GM18909 (cell line): ENCODE data around the gene CGB5.
"Not testable (repeated sequence)": the region's sequence is repeated elsewhere in the genome, so short reads cannot be mapped to it uniquely, and the experiment has no call there.

ENCODE experiments used
- ATAC-seq: cut with Tn5 transposase; IDR thresholded peaks from one replicate; pipeline ENCODE4 v1.9.1; 2021; ENCODE audit warnings: mild to moderate bottlenecking; ENCODE audit not compliant: unreplicated experiment, poor library complexity

CGB5 gene

DNA sequence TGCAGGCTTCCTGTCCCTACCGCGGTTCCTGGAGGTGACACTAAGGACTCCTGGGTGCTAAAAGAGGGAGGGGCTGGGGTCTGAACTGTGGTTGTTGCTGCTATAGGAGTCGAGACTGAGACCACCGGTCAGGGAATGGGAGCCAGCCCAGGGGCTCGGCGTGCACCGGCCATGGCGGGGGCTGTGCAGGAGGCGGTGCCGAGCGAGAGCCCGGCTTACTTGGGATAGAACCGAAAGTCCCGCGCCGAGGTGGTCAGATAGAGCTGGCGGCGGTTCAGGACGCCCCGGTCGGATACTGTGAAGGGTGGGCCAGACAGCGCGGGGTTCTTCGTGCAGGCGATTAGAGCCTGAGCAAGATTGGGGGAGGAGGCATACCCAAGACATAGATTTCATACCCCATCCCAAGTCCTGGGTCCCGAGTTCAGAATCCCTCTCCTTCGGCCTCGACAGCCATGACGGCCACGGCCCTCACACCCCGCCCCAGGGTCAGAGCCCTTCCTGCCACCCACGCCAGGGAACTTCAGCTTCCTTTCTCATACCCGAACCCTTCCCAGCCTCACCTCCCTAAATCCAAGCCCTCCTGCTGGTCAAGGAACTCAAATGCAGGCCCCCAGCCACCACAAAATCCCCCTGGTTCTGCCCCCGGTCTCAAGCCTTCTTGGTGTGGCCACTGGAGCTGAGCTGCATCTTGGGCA lies 13.4 kb downstream of the CGB5 start:
- ATAC-seq = not testable (repeated sequence)

DNA sequence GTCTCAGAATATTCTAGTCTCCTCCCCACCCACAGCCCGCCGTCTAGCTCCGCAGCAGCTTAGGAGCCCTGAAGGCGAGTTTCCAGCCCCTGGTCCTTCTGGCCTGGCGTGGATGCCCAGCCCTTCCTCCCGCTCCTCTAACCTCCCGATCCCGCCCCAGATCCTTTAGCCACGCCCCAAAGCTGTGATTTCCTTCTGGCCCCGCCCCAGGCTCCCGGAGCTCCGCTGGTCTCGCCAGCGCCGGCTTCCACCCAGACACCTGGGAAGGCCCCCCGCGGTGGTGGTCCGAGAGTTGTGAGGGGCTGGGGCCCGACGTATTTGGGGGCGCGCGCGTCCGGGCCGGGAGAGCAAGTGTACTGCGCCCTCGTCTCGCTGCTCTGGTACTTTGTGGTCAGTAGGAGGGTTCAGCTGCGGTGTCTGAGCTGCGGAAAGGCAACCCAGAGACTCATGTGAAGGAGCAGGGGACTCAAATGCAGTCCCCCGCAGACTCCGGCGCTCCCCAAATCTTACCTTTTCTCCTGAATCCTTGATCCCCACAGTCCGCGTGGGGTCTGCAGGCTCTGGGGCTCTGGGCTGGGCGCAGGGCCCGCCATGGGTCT lies 14.1 kb downstream of the CGB5 start, which contains the start of gene CGB7:
Gene CGB7 (minus strand): TSS at position 114 of the 599 bp plus-strand sequence. CDS start 2,374 bp downstream, outside the sequence.
- ATAC-seq = no peak

DNA sequence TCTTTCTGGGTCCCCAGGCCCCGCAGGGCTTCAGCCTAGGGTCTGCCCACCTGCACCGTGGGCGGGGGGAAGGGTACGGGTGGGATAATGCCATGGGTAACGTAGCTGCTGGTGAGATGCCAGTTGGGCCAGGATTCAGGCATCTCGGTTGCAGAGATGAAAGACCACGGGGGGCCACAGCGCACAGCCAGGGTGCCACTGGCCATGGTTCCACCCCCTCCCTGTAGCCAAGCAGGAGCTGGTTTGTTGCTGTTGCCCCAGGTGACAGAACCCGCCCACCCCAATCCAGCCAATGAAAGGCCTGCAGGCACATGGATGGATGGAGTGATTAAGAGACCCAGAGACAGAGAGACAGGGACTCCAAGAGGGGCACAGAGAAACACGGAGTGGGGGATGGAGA lies 14.9 kb downstream of the CGB5 start:
- ATAC-seq = no peak

DNA sequence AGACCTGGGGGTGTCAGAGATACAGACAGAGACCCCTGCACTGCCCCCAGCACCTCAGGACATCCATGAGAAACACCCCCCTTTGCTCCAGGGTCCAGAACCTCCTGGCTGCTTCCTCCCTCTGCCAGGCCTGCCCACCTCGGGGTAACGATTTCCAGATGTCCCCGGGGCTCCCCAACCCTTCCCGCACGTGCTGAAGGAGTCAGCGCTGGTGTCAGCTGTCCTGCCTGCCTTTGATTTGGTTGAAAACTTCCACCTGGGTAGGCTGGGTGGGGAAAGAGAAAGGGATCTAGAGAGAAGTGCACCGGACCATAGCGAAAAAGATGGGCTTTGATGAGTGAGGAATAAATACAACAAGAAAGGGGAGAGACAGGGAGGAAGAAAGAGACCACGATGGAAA lies 15.4 kb downstream of the CGB5 start:
- ATAC-seq = no peak

DNA sequence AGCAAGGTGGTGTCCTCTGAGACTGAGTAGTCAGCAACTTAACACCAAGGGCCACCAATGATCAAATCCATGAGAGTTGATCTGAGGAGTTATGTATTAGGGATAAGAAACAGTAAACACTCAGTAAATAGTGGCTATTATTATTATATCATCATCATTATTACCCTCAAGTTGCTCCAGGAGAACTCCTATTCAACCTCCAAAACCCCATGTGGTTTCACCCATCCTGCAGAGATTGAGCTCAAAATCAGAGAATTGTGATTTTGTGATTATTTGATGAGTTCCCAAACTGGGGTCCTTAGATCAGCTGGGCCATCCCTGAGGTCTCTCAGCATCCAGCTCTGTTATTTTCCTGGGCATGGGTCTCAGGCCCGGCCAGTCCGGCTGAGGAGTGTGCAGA lies 17.4 kb downstream of the CGB5 start:
- ATAC-seq = no peak

DNA sequence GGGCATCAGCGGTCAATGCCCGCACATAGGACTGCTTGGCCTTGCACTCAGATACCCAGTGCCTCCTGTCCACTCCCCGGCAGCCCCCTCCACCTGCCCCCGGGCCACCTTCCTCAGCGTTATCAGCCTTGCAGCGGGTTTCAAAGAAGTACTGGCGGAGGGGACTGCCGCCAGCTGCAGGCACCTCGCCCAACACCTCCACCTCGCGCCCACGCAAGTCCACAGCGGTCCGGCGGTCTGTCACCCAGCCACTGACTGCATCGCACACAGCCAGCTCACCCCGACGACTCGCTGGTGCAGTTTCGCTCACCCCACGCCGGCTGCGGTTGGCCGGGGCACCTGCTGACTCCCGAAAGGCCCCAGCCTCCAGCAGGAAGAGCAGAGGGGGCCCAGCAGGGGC lies 17.8 kb downstream of the CGB5 start:
- no peak for ATAC-seq

DNA sequence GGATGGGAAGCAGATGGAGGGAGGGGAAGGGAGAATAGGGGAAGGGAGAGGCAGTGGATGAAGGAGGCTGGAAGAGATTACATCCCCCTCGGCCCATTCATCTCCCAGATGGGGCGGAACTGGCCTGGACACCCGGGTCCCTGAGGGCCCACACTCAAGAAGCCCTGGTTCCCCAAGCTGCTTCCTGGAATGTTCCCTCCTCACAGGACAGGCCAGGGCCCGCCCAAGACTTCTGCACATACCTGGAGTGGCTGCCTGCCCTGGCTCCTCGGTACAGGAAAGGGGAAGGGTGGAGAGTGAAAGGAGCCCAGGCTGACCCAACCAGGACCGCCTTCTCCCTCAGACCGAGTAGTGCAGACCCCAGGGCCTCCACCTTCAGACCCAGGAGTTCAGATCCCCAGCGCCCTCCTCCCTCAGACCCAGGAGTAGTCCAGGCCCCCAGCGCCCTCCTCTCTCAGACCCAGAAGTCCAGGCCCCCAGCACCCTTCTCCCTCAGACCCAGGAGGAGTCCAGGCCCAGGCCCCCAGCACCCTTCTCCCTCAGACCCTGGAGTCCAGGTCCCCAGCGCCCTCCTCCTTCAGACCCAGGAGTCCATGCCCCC lies 20.5 kb downstream of the CGB5 start:
- no peak for ATAC-seq

DNA sequence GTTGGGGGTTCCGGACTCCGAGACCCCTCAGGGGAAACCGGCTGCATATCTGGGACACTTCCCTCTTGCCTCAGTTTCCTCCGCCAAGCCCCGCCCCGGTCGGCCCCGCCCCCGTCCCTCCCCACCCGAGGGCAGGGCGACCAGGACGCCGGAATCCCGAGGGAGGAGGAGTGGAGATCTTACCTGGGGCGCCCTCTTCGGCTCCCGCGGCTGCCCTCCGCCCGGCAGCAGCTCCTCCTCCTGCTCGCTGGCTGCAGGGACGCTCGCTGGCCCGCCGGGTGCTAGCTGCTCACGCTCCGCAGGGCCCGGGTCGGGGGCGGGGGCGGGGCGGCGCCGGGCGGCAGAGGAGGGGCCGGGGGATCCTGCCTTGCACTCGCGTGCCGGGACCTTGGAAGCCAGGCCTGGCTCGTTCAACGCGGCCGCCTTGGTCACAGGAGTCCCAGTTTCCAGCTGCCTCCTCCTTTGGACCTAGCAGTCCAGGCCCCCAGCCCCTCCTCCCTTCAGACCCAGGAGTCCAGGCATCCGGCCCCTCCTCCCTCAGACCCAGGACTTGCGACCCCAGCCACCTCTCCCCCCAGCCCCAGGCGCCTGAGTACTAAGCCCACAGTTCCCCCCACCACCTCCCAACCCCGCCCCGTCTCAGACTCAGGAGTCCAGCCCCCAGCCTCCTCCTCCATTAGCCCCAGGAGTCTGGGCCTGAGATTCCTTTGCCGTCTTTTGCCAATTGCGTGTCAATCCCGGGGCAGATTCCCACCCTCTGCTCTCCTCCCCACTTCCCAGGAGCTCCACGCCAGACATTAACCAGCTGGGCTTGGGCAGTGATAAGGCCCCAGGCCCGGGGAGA lies 21.3 kb downstream of the CGB5 start, which contains the start of gene NTF4:
Gene NTF4 (minus strand): TSS at position 51 of the 844 bp plus-strand sequence. CDS start 2,821 bp downstream, outside the sequence.
- no peak for ATAC-seq

DNA sequence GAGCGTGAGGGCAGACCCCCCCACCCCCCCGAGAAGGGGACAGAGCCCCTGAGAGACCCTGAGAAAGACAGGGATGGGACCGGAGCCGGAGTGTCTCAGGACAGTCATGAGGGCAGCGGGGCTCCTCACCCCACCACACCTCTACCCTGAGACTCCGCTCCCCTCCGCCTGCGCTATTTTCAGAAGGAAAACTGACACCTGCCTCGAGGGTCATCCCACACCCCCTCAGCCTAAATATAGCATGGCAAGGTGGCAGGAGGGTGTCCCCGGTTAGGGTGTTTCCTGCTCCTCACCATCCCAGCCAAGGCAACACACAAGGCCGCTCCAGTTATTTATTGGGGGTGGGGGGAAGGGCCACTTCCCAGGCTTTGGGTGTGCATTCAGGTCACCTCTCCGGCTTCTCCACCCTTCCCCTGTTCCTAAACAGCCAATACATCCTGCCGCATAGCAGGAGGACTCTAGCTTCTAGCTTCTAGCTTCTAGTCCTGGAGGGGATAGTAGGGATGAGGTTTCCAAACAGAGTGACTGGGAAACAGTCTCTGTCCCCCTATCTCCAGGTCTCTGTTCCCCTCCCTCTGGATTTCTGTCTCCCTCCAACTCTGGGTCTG lies 22.4 kb downstream of the CGB5 start:
- no peak for ATAC-seq

DNA sequence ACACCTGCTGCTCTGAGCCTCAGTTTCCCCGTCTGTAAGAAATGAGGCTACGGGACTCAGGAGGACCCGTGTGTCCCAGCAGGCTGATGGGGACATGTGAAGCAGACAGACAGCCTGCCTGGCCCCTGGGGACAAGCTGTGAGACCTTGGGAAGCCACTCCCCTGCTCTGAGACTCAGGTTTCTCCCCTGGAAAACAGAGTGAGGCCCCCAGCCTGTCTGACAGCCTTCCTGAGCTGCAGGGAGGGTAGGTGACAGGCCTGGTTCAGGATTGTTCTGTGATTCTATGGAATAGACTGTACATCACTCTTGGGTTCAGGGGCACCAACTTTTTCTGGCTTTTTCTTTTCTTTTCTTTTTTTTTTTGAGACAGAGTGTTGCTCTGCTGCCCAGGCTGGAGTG lies 23.9 kb downstream of the CGB5 start:
- ATAC-seq = no peak

DNA sequence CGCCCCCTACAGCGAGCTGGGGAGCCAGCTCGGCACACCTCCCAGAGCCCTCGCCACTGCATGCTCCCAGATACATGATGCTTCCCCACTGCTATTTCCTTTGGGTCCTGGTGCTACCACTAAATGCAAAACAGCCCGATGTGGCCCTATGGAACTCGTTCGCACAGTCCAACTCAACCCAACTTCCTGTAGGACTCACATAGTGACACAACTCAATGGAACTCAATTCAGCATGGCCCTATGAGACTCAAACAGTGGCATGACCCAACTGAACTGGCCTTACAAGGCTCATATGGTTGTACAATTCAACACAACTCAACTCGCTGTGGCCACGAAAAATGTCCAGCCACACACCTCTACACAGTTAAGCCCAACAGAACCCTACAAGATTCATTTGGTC lies 25.4 kb downstream of the CGB5 start:
- ATAC-seq = no peak

DNA sequence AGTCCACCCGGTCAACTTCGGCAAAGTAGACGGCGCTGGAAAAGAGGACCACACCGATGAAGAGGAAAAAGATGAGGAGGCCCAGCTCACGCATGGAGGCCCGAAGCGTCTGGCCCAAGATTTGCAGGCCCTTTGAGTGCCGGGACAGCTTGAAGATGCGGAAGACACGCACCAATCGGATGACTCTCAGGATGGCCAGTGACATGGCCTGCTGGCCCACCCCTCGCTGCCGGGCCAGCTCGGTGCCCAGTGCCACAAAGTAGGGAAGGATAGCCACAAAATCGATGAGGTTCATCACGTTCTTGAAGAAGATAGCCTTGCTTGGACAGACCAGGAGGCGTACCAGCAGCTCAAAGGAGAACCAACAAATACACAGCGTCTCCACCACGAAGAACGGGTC lies 26.8 kb downstream of the CGB5 start:
- no peak for ATAC-seq

DNA sequence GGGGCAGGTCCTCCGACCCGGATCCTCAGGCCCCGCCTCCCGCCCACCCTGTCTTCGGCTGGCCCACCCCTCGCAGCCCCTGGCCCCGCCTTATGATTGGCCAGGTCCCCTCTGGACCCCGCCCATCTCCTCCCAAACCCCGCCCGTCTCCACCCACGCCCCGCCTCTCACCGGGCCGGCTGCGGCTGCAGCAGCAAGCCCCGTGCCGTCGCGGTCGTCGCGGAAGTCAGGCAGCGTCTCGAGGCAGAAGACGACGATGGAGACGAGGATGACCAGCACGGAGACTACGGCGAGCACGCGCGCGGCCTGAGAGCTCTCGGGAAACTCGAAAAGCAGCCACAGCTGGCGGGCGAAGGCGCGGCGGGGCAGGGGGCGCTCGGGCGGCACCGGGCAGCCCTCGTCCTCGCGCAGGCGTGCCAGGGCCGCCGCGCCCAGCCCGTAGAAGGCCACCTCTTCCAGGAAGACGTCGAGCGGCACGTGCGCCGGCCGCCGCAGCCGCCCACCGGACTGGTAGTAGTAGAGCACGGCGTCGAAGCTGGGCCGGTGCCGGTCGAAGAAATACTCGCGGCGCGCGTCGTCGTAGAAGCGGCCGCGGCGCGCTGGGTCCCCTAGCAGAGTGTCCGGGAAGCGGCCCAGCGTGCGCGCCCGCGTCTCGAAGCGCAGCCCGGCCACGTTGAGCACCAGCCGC lies 28.4 kb downstream of the CGB5 start:
- ATAC-seq = no peak

DNA sequence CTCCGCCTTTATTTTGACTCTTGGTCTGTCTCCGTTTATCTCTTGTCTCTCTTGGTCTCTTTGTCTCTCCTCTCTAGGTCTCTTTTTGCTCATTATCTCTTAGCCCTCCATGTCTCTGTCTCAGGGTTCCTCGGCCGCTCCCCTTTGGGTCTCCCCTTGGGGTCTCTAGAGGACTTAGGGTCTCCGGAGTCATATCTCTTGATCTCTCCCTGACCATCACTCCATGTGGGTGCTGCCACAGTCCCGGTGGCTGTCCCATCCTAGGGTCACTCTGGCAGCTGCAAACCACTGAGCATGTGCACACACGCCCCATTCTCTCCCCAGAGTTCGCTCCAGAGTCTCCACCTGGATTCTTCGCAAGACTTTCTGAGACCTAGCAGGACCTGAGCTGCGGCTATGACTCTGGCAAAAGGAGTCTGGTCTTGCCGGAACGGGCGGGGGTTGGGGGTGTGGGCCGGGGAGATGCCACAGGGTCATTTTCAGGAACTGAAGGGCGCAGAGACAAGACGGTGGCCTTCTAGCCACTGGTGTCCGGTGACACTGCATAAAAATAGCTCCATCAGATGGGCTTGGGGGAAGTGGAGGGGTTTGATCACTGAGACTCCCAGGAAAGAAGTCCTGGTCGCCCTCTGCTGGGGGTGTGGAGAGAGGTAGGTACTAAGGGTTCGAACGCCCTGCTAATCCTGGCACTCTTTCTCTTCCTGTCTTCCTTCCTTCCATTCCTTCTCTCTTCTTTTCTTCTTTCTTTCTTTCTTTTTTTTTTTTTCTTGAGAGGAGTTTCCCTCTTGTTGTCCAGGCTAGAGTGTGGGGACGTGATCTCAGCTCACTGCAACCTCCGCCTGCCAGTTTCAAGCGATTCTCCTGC lies 30.1 kb downstream of the CGB5 start:
- ATAC-seq = no peak

DNA sequence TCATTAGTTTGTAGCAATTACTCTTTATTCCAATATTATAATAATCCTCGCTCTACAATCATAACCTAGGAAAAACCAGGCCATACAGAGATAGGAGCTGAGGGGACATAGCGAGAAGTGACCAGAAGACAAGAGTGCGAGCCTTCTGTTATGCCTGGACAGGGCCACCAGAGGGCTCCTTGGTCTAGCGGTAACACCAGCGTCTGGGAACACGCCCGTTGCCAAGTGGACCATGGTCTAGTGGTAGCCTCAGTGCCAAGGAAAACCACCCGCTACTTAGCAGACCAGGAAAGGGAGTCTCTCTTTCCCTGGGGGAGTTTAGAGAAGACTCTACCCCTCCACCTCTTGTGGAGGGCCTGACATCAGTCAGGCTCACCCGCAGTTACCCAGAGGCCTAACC lies 31.2 kb downstream of the CGB5 start:
- ATAC-seq = not testable (repeated sequence)

DNA sequence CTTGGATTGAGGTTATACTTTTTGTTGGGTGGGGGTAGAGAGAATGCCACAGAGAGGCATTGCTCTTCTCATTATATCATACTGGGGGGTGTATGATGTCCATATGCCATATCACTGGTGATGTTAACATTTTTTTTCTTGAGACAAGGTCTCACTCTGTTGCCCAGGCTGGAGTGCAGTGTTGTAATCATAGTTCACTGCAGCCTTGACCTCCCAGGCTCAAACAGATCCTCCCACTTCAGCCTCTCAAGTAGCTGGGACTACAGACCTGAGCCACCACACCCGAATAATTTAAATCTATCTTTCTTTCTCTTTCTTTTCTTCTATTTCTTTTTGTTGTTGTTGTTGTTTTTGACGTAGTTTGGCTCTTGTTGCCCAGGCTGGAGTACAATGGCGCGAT lies 36.7 kb downstream of the CGB5 start:
- no peak for ATAC-seq

DNA sequence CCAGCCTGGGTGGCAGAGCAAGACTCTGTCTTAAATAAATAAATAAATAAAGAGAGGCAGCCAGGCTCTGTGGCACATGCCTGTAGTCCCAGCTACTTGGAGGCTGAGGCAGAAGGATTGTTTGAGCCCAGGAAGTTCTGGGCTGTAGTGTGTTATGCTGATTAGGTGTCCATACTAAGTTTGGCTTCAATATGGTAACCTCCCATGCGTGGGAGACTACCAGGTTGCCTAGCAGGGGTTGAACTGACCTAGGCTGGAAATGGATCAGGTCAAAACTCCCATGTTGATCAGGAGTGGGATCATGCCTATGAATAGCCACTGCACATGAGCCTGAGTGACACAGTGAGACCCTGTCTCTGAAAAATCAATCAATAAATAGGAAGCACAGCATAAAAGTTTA lies 37.6 kb downstream of the CGB5 start:
- ATAC-seq = no peak

DNA sequence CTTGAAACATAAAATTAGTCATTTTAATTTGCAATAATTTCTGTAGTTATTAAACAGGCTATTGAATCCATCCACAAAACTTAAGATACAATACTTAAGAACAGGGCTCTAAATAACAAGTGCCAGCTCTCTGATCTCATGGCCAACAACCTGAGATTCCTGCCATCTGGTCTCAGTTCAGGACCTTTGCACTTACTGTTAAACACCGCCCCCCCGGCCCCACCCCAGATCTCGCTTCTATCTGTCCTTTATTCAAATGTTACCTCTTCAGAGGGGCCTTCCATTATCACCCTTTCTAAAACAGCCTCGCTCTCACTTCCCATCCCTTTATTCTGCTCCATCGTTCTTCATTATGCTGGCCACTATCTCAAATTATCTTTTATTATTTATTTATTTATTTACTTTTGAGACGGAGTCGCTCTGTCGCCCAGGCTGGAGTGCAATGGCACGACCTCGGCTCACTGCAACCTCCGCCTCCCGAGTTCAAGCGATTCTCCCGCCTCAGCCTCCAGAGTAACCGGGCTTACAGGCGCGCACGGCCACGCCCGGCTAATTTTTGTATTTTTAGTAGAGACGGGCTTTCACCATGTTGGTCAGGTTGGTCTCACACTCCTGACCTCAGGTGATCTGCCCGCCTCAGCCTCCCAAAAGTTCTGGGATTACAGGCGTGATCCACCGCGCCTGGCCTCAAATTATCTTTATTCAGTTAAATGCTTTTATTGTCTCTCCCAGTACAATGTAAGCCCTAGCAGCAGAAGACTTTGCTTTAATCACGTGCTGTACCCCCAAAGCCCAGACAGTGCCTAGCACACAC lies 40.8 kb downstream of the CGB5 start:
- ATAC-seq = no peak
